A549 (cell line): Measurements from ENCODE around the gene SORT1.

ENCODE experiments used
- EP300 ChIP-seq, 2 experiments: fragments of >200 bp; sonication (Bioruptor Twin); formaldehyde crosslinking; IDR thresholded peaks; 2 replicates in 1 of 2; 3 replicates in 1 of 2; pipeline ENCODE4 v1.6.1; 2016 to 2017
- KDM1A ChIP-seq: fragments of 200-600 bp; sonication (generic); IDR thresholded peaks from 2 replicates; pipeline ENCODE4 v1.6.1; 2016; ENCODE audit warnings: low read depth, mild to moderate bottlenecking
- KDM5A ChIP-seq: fragments of 200-600 bp; sonication (generic); IDR thresholded peaks from 2 replicates; pipeline ENCODE4 v1.6.1; 2016; ENCODE audit warnings: antibody characterized with exemption, mild to moderate bottlenecking
- RAD21 ChIP-seq, 2 experiments: fragments of >200 bp in 1 of 2; sonication (Bioruptor Twin) in 1 of 2; formaldehyde crosslinking in 1 of 2; IDR thresholded peaks in 1 of 2; conservative IDR thresholded peaks in 1 of 2; 2 replicates in 1 of 2; 3 replicates in 1 of 2; pipeline ENCODE4 v1.6.1; 2012 to 2018; ENCODE audit warnings: inconsistent platforms in 1 of 2
- ZSCAN20 ChIP-seq: fragments of 250-450 bp; sonication (Bioruptor Pico); IDR thresholded peaks from 2 replicates; pipeline ENCODE4 v1.8.0; 2022; ENCODE audit warnings: mild to moderate bottlenecking, moderate library complexity
- TF ChIP-seq, protein P1 (sequence below): IDR thresholded peaks from 2 replicates; pipeline ENCODE4 v1.6.1; 2012
- TF ChIP-seq, protein P2 (sequence below): fragments of >200 bp; sonication (Bioruptor Twin); formaldehyde crosslinking; IDR thresholded peaks from 3 replicates; pipeline ENCODE4 v1.5.1; 2016
- TF ChIP-seq, protein P3 (sequence below): fragments of 150-350 bp; IDR thresholded peaks from 2 replicates; pipeline ENCODE4 v1.6.1; 2014; ENCODE audit warnings: low read depth, mild to moderate bottlenecking, low read length

DNA sequence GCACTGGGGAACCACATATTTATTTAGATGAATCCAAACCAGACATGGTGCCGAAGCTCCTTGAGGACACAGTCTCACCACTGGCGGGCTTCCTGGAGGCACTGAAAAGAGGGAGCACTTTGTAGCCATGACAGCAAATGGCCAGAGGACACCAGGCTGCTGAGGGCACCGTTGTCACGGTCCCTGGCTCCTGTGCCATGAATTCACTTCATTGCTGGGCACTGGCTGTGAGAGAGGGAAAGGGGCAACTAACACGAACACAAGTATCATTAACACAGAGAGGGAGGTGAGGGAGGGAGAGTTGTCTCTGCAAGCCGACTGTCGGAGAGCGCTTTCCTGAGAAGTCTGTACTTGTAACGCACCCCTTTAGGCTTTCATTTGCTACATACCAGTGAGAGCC is 105.4 kb downstream of the SORT1 start:
- TF ChIP-seq, protein P1, sequence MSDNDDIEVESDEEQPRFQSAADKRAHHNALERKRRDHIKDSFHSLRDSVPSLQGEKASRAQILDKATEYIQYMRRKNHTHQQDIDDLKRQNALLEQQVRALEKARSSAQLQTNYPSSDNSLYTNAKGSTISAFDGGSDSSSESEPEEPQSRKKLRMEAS: no peak
- TF ChIP-seq, protein P2, sequence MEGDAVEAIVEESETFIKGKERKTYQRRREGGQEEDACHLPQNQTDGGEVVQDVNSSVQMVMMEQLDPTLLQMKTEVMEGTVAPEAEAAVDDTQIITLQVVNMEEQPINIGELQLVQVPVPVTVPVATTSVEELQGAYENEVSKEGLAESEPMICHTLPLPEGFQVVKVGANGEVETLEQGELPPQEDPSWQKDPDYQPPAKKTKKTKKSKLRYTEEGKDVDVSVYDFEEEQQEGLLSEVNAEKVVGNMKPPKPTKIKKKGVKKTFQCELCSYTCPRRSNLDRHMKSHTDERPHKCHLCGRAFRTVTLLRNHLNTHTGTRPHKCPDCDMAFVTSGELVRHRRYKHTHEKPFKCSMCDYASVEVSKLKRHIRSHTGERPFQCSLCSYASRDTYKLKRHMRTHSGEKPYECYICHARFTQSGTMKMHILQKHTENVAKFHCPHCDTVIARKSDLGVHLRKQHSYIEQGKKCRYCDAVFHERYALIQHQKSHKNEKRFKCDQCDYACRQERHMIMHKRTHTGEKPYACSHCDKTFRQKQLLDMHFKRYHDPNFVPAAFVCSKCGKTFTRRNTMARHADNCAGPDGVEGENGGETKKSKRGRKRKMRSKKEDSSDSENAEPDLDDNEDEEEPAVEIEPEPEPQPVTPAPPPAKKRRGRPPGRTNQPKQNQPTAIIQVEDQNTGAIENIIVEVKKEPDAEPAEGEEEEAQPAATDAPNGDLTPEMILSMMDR: no peak
- TF ChIP-seq, protein P3, sequence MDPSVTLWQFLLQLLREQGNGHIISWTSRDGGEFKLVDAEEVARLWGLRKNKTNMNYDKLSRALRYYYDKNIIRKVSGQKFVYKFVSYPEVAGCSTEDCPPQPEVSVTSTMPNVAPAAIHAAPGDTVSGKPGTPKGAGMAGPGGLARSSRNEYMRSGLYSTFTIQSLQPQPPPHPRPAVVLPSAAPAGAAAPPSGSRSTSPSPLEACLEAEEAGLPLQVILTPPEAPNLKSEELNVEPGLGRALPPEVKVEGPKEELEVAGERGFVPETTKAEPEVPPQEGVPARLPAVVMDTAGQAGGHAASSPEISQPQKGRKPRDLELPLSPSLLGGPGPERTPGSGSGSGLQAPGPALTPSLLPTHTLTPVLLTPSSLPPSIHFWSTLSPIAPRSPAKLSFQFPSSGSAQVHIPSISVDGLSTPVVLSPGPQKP: no peak
- TF ChIP-seq ZSCAN20 (CRISPR knock-in tag) (no peak), KDM1A (no peak), EP300 (IDR thresholded peaks at IDR 0.05) (no peak), RAD21 (conservative IDR thresholded peaks at IDR 0.05 in 1 of 2, IDR thresholded peaks at IDR 0.05 in 1 of 2) (no peak), KDM5A (no peak)
